Muscle of leg (tissue), 11 donors: ENCODE measurements around the gene PACS1. TPM values are rescaled to one million over a fixed set of nuclear protein-coding genes. Genes with fewer than 3 reads are reported as not detected.
A peak's percentile ranks its signal among the peaks of the same experiment; 100 is the strongest.
"Not testable (repeated sequence)": the region's sequence is repeated elsewhere in the genome, so short reads cannot be mapped to it uniquely, and the experiment has no call there.

Experiments
- DNase-seq: peaks from one replicate; pipeline ENCODE4 v3.0.0; 2013
- H3K27ac ChIP-seq: one replicate; pipeline ENCODE4 v1.5.1; 2013; ENCODE audit warnings: mild to moderate bottlenecking, low read length, control low read depth
- H3K27me3 ChIP-seq: one replicate; pipeline ENCODE4 v1.6.1; 2013; ENCODE audit warnings: low read length; ENCODE audit not compliant: control insufficient read depth, insufficient read depth
- H3K36me3 ChIP-seq: one replicate; pipeline ENCODE4 v1.6.1; 2013; ENCODE audit warnings: low read length; ENCODE audit not compliant: control insufficient read depth, insufficient read depth
- H3K4me1 ChIP-seq: one replicate; pipeline ENCODE4 v1.6.1; 2013; ENCODE audit warnings: low read length; ENCODE audit not compliant: control insufficient read depth, insufficient read depth
- H3K4me3 ChIP-seq: one replicate; pipeline ENCODE4 v1.5.1; 2013; ENCODE audit warnings: low read length, control low read depth
- H3K9me3 ChIP-seq: replicated peaks from 2 replicates; pipeline ENCODE4 v1.6.1; 2013; ENCODE audit warnings: low read depth, low read length; ENCODE audit not compliant: control insufficient read depth
- WGBS: methylation state at CpG from one replicate; pipeline ENCODE4 v1.1.5; 2013; ENCODE audit warnings: missing lambda C conversion rate; ENCODE audit not compliant: insufficient coverage; 5-methylcytosine and 5-hydroxymethylcytosine counted together
- polyA plus RNA-seq, 8 donors: library from polyadenylated mRNA; unstranded; fragments of 120-200 nt; gene quantifications; one replicate each; pipeline versions ENCODE4 v1.2.1 to v1.2.3, GENCODE V29; 2013; ENCODE audit warnings: inconsistent platforms in 1 of 8, low replicate concordance in 1 of 8; ENCODE audit not compliant: insufficient read length in 8 of 8, insufficient read depth in 1 of 8
- total RNA-seq: library from RNA; stranded (reverse); fragments of 120-200 nt; gene quantifications from one replicate; pipeline ENCODE4 v1.2.4, GENCODE V29; 2013

PACS1 gene
- total and polyA plus RNA-seq, 9 donors: 13.2 to 41.3 (median 30.9) TPM

GRCh38 chr11:66267379-66268243, 197.5 kb downstream of the PACS1 start:
- no peaks in the 10 kb centered on the region for H3K9me3 ChIP-seq
- peak; percentile 96 for DNase-seq
- H3K36me3 ChIP-seq: peaks cover 53% of the 10 kb centered on the region
- H3K4me1 ChIP-seq: peaks cover 32% of the 10 kb centered on the region
- no peaks in the 10 kb centered on the region for H3K27me3 ChIP-seq
- H3K4me3 ChIP-seq: peak overlapping the region; percentile 73
- H3K27ac ChIP-seq: peak overlapping the region; percentile 100
- WGBS: 0% methylated on average over 33 of the region's 61 CpGs

GRCh38 chr11:66268244-66268951, 198.3 kb downstream of the PACS1 start, which contains the start of gene RAB1B:
Gene RAB1B, plus strand, starts transcription at chr11:66268639. Its CDS starts 41 bp downstream, at chr11:66268680.
- H3K4me3 ChIP-seq: peak within 1 kb of the TSS; percentile 97
- H3K27ac ChIP-seq: peak within 1 kb of the TSS; percentile 100
- H3K36me3 ChIP-seq: peaks cover 53% of the 10 kb centered on the region
- H3K27me3 ChIP-seq: no peaks in the 10 kb centered on the region
- WGBS: under 1% methylated on average over 52 of the region's 64 CpGs
- DNase-seq: peak; percentile 100
- H3K4me1 ChIP-seq: peaks cover 37% of the 10 kb centered on the region
- no peaks in the 10 kb centered on the region for H3K9me3 ChIP-seq

DNA sequence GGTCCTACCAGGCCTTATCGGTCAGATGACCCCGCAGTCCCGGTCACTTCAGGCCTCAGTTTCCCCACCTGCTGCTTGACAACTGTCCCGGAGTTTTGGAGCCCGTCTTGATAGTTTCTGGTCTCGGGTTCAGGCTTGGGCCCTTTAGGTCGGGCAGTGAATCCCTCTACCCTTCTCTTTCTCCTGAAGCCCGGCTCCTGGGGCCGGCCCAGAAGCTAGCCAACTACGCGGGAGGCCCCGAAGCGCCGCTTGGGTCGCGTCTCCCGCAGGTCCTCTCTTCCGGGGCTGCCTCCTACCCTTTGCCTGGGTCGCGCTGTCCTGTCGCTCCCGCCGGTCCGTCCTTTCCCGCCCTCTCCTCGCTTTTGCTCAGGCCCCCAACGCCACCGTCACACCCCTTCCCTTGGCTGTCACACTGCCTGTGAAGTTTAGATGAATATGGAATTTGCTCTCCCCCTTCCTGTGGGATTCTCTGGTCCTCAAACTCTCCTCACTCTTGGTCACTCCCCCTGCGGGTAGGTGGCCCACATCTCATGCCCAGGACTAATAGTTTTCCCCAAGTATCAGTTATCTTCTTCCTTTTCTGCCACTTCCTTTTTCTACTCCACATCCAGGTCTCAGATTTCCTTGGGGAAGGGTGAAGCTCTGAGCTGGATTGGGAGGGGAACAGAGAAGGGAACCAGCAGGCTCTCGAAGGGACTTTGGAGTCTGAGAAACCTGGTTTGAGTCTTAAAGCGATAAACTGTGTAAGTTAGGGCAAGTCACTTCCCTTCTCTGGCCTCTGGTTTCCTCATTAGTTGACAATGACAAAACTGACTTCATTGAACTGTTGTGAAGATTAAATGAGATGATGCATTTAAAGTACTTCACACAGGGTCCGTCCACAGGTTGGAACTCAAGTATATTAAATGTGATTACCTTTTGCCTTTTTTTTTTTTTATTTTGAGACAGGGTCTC, 199.2 kb downstream of the PACS1 start:
- H3K4me3 ChIP-seq: peak overlapping the region; percentile 97
- peaks cover 53% of the 10 kb centered on the region for H3K36me3 ChIP-seq
- WGBS: 0% methylated on average over 19 of the region's 32 CpGs
- peak; percentile 63 for DNase-seq
- H3K27ac ChIP-seq: peak overlapping the region; percentile 95
- H3K9me3 ChIP-seq: no peaks in the 10 kb centered on the region
- H3K27me3 ChIP-seq: no peaks in the 10 kb centered on the region
- H3K4me1 ChIP-seq: peaks cover 45% of the 10 kb centered on the region

- 83% methylated on average over 3 of the region's 7 CpGs for WGBS
- Histone ChIP-seq H3K27me3 (no peaks in the 10 kb centered on the region), H3K27ac (no peak overlapping the region), H3K9me3 (no peaks in the 10 kb centered on the region), H3K36me3 (peaks cover 52% of the 10 kb centered on the region), H3K4me1 (peaks cover 59% of the 10 kb centered on the region), H3K4me3 (no peak overlapping the region)
- DNase-seq: no peak
Observed at GRCh38 chr11:66271816-66272215, 201.7 kb downstream of the PACS1 start.

GRCh38 chr11:66272596-66272995, 202.5 kb downstream of the PACS1 start:
- H3K9me3 ChIP-seq: no peaks in the 10 kb centered on the region
- no peaks in the 10 kb centered on the region for H3K27me3 ChIP-seq
- H3K4me3 ChIP-seq: no peak overlapping the region
- peaks cover 53% of the 10 kb centered on the region for H3K36me3 ChIP-seq
- peaks cover 57% of the 10 kb centered on the region for H3K4me1 ChIP-seq
- no peak overlapping the region for H3K27ac ChIP-seq
- DNase-seq: no peak
- WGBS: 90% methylated on average over 2 of the region's 2 CpGs

GRCh38 chr11:66274219-66274618, 204.1 kb downstream of the PACS1 start:
- Histone ChIP-seq H3K4me3 (no peak overlapping the region), H3K27ac (peak overlapping the region; percentile 51), H3K27me3 (peaks cover 2% of the 10 kb centered on the region), H3K36me3 (peaks cover 53% of the 10 kb centered on the region), H3K4me1 (peaks cover 60% of the 10 kb centered on the region), H3K9me3 (no peaks in the 10 kb centered on the region)
- no peak for DNase-seq
- 36% methylated on average over 1 of the region's 1 CpG for WGBS

GRCh38 chr11:66275396-66275795, 205.3 kb downstream of the PACS1 start:
- peaks cover 2% of the 10 kb centered on the region for H3K27me3 ChIP-seq
- peak; percentile 72 for DNase-seq
- WGBS: 76% methylated on average over 5 of the region's 8 CpGs
- H3K4me3 ChIP-seq: no peak overlapping the region
- no peaks in the 10 kb centered on the region for H3K9me3 ChIP-seq
- H3K27ac ChIP-seq: peak overlapping the region; percentile 83
- peaks cover 52% of the 10 kb centered on the region for H3K36me3 ChIP-seq
- H3K4me1 ChIP-seq: peaks cover 60% of the 10 kb centered on the region

DNA sequence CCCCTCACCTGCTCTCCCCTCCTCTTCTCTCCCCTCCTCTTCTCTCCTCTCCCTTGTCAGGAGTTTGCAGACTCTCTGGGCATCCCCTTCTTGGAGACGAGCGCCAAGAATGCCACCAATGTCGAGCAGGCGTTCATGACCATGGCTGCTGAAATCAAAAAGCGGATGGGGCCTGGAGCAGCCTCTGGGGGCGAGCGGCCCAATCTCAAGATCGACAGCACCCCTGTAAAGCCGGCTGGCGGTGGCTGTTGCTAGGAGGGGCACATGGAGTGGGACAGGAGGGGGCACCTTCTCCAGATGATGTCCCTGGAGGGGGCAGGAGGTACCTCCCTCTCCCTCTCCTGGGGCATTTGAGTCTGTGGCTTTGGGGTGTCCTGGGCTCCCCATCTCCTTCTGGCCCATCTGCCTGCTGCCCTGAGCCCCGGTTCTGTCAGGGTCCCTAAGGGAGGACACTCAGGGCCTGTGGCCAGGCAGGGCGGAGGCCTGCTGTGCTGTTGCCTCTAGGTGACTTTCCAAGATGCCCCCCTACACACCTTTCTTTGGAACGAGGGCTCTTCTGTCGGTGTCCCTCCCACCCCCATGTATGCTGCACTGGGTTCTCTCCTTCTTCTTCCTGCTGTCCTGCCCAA, 206.0 kb downstream of the PACS1 start:
- WGBS: 90% methylated on average over 9 of the region's 14 CpGs
- Histone ChIP-seq H3K9me3 (no peaks in the 10 kb centered on the region), H3K4me3 (no peak overlapping the region), H3K4me1 (peaks cover 64% of the 10 kb centered on the region), H3K36me3 (peaks cover 50% of the 10 kb centered on the region), H3K27me3 (peaks cover 2% of the 10 kb centered on the region), H3K27ac (no peak overlapping the region)
- DNase-seq: no peak

- not testable (repeated sequence) for H3K4me3 ChIP-seq, H3K27me3 ChIP-seq, H3K27ac ChIP-seq, DNase-seq, H3K9me3 ChIP-seq
- peaks cover 69% of the 10 kb centered on the region for H3K4me1 ChIP-seq
- 76% methylated on average over 3 of the region's 13 CpGs for WGBS
- peaks cover 48% of the 10 kb centered on the region for H3K36me3 ChIP-seq
Observed at GRCh38 chr11:66276619-66277018, 206.5 kb downstream of the PACS1 start.
